IMR-90 (cell line): ENCODE data around the gene EXOC6.

Experiments
- POLR2A ChIP-seq: IDR thresholded peaks from 2 replicates; pipeline ENCODE4 v1.6.1; 2012; ENCODE audit warnings: mild to moderate bottlenecking, low read depth, low read length
- TF ChIP-seq, protein P1 (sequence below): conservative IDR thresholded peaks from 2 replicates; pipeline ENCODE4 v1.5.1; 2012; ENCODE audit warnings: mild to moderate bottlenecking, low read depth, low read length, improper control_type of control experiment

DNA sequence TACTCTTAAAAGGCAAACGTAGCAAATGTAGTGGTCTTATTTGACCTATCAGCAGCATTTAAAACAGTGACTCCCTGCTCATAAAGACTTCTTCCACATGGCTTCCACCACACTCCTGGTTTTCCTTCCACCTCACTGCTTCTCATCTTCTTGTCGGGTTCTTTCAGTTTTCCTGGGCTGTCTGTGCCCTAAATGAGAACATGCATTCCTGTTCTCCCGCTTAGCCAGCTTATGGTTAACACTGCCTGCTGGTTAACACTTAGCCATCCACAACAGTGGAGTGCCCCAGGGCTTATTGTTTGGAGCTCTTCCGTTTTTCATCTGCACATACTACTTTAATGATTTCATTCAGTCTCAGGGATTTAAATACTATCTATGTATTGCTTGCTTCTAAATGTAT lies 34.3 kb upstream of the EXOC6 start:
- TF ChIP-seq, protein P1, sequence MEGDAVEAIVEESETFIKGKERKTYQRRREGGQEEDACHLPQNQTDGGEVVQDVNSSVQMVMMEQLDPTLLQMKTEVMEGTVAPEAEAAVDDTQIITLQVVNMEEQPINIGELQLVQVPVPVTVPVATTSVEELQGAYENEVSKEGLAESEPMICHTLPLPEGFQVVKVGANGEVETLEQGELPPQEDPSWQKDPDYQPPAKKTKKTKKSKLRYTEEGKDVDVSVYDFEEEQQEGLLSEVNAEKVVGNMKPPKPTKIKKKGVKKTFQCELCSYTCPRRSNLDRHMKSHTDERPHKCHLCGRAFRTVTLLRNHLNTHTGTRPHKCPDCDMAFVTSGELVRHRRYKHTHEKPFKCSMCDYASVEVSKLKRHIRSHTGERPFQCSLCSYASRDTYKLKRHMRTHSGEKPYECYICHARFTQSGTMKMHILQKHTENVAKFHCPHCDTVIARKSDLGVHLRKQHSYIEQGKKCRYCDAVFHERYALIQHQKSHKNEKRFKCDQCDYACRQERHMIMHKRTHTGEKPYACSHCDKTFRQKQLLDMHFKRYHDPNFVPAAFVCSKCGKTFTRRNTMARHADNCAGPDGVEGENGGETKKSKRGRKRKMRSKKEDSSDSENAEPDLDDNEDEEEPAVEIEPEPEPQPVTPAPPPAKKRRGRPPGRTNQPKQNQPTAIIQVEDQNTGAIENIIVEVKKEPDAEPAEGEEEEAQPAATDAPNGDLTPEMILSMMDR, result no peak
- no peak for TF ChIP-seq POLR2A
